GM19468 (cell line): ENCODE measurements around the gene PERM1.
"Not testable (repeated sequence)": the region's sequence is repeated elsewhere in the genome, so short reads cannot be mapped to it uniquely, and the experiment has no call there.

Experiments
- ATAC-seq: cut with Tn5 transposase; IDR thresholded peaks from one replicate; pipeline ENCODE4 v1.9.1; 2021; ENCODE audit warnings: mild to moderate bottlenecking, moderate library complexity, moderate number of reproducible peaks; ENCODE audit not compliant: unreplicated experiment; ENCODE audit errors: extremely low read depth

The PERM1 gene

GRCh38 chr1:998995-999724, 17.3 kb upstream of the PERM1 start:
- no peak for ATAC-seq

DNA sequence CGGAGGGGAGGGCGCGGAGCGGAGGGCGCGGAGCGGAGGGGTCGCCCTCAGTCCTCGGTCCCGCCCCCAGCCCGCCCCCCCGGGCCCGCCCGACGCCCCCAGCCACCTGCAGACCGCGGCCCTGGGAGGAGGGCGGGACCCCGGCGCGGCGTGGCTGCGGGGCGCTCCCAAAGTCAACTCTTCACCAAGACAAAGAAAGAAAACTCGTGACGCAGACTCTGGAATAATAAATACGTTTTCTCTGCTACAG, 16.8 kb upstream of the PERM1 start:
- no peak for ATAC-seq

DNA sequence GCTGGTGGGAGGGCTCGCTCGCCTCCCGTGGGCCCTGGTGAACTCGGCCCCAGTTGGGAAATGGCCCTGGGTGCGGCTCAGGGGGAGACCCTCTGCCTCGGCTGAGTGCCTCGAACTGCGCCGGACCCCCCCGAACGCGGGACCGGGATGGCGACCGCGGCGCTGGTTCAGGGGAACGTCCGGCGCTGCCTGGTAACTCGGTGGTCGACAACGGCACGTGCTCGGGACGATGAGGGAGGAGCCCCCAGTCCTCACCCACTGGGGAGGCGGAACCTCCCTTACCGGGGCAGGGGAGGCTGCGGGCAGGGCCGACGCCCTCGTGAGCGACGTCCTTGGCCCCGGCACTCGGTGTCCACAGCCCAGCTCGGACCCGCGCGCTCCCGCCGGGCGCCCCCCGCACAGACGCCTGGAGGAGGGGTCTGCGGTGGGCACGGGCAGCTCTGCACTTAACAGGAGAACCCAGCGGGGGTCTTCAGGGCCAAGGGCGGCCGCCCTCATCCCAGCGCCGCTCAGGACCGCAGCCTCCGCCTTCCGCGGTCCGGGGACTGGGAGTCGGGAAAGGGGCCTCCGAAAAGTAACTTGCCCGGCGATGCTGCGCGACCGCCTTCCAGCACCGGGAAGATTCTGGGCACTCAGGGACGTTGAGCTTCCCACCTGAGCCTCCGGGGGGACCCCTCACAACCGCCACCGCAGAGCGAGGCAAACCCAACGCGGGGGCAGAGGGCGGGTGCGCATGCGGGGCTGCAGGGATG, 16.3 kb upstream of the PERM1 start:
- ATAC-seq, result no peak

GRCh38 chr1:997713-997992, 15.8 kb upstream of the PERM1 start:
- ATAC-seq, result no peak

DNA sequence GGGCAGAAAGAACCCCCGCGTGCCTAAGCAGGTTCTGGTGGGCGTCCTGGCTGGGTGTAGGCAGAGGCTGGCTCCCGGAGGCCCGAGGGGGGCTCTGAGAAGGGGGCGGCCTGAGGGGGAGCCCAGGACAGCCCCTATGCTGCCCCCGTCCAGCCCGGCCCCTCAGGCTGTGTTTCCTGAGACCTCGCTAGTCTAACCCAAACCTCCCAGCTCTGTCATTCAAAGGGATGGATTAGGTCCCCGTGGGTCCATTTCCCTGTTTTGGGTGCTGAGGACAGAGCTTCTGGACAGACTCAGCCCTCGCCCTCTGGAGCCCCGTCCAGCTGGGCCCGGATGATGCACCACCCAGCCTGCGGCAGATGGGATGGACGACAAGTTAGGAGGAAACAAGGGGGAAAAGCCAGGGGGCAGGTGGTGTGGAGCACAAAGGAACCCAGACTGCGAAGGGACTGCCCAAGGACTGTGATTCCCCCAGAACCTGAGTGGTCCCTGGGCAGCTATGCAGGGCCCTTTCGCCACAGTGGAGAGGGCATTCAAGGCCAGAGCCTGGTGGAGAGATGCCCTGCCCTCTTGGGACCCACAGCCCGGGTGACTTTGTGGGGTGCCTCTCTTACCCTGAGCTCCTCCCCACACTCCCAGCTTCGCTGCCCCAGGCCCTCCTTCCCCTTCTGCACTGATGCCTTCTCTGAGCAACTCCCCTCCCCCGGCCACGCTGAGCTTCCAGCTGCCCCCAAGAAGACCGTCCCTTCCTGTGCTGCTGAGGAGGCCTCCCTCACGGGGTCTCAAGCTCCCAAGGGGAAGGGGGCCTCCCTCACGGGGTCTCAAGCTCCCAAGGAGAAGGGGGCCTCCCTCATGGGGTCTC, 15.2 kb upstream of the PERM1 start:
- ATAC-seq, result no peak

- ATAC-seq, result no peak
Observed at GRCh38 chr1:995665-996633, 14.1 kb upstream of the PERM1 start.

GRCh38 chr1:994546-994945, 12.7 kb upstream of the PERM1 start:
- not testable (repeated sequence) for ATAC-seq

DNA sequence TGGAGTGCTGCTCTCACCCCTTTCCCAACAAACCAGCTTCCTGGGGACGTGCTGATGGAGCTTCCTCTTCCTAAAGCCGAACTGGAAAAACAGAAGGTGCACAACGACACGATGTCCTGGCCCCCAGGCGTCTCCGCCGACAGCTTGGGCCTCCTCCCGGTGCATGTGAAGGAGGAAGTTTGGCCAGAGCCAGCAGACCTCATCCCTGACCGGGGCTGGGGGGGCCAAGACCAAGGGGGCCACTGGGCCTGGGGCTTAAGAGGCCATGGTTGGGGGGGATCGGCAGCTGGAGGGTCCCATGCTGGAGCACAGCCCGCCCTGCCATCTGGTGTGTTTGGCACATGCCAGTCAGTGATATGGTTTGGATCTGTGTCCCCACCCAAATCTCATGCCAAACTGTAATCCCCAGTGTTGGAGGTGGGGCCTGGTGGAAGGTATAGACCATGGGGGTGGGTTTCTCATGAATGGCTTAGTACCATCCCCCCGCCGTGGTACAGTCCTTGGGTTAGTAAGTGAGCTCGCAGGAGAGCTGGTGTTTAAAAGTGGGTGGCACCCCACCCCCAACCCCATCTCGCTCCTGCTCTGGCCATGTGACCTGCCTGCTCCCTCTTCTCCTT, 11.6 kb upstream of the PERM1 start:
- no peak for ATAC-seq

DNA sequence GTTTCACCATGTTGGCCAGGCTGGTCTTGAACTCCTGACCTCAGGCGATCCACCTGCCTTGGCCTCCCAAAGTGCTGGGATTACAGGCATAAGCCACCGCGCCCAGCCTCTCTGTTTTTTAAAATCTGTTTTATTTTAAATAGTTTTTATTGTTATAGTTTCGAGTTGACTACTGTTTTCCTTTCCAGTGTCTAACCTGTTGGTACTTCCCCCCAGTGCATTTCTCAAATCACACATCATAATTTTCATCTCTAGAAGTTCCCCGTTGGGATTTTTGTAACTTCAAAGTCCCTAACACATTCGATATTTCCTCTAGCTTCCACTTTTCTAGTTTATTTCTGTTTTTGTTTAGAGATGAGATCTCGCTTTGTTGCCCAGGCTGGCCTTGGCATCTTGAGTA, 10.5 kb upstream of the PERM1 start:
- no peak for ATAC-seq

- no peak for ATAC-seq
Observed at GRCh38 chr1:991895-992294, 10.0 kb upstream of the PERM1 start.

GRCh38 chr1:991275-991674, 9.4 kb upstream of the PERM1 start:
- not testable (repeated sequence) for ATAC-seq

GRCh38 chr1:988061-988460, 6.2 kb upstream of the PERM1 start:
- not testable (repeated sequence) for ATAC-seq

- no peak for ATAC-seq
Observed at GRCh38 chr1:985126-985525, 3.2 kb upstream of the PERM1 start.

DNA sequence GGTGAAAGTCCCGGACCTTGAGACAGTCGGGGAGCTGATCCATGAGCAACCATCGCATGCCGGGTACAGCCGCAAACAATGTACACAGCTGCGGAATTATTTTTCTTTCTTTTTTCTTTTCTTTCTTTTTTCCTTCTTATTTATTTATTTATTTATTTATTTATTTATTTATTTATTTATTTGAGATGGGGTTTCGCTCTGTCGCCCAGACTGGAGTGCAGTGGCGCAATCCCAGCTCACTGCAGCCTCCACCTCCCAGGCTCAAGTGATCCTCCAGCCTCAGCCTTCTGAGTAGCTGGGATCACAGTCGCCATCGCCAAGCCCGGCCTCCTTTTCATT, 2.6 kb upstream of the PERM1 start:
- no peak for ATAC-seq

DNA sequence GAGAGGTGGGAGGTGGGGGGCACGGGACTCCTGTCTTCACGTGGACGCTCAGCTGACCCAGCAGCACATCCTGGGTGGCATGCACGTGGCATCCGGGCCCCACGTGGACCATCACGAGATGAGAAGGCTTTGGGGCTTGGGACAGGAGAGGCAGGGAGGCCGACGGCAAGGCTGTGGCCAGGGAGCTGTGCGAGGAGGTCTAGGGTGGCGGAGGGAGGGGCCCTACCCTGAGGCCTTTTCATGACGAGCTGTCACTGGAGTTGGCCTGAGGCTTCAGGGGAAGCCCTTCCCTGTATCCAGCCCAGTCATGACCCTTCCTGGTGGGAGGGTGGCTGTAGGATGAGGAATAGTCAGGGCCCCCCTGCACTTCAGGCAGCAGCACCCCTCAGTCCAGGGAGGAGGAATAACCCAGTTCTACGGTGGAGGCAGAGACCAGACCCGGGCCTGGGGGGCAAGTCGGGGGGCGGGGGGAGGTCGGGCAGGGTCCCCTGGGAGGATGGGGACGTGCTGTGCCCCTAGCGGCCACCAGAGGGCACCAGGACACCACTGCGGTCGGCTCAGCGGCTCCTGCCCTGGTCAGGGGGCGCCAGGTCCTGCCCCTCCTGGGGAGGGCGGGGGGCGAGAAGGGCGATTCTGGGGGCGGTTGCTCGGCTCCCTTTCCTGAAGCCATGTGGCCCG, 2.0 kb upstream of the PERM1 start:
- ATAC-seq, result no peak

GRCh38 chr1:982765-983436, 1.0 kb upstream of the PERM1 start:
- ATAC-seq, result no peak

GRCh38 chr1:981491-981954, 370 bp downstream of the PERM1 start:
- ATAC-seq, result no peak

- no peak for ATAC-seq
Observed at GRCh38 chr1:980602-981395, 1.1 kb downstream of the PERM1 start.
